NCI-H460 (cell line): ENCODE measurements around the gene GSTM3. TPM values are rescaled to one million over a fixed set of nuclear protein-coding genes. Genes with fewer than 3 reads are reported as not detected.
"Not testable (repeated sequence)": the region's sequence is repeated elsewhere in the genome, so short reads cannot be mapped to it uniquely, and the experiment has no call there.

Experiments used
- DNase-seq: peaks from one replicate; pipeline ENCODE4 v3.0.0-alpha.2; 2016; ENCODE audit warnings: low read depth; ENCODE audit errors: extremely low read depth
- total RNA-seq: library from RNA; depleted of rRNA; stranded (reverse); fragments of >200 nt; shearing (Covaris generic); gene quantifications from 2 replicates; pipeline ENCODE4 v1.2.3, GENCODE V29; 2014

Gene GSTM3
- total RNA-seq, 1 experiment from 2014 or later, result 266 TPM

GRCh38 chr1:109776206-109776835 is 35.5 kb upstream of the GSTM3 start:
- no peak for DNase-seq

GRCh38 chr1:109775398-109775797 is 34.6 kb upstream of the GSTM3 start:
- DNase-seq, result no peak

GRCh38 chr1:109773900-109774485 is 33.2 kb upstream of the GSTM3 start:
- no peak for DNase-seq

GRCh38 chr1:109773203-109773899 is 32.5 kb upstream of the GSTM3 start:
- DNase-seq, result peak; percentile 85

- no peak for DNase-seq
Measured at GRCh38 chr1:109772658-109773202, 31.9 kb upstream of the GSTM3 start.

- DNase-seq, result no peak
Measured at GRCh38 chr1:109771712-109772657, 31.1 kb upstream of the GSTM3 start.

- DNase-seq, result no peak
Measured at GRCh38 chr1:109770331-109771095, 29.7 kb upstream of the GSTM3 start.

GRCh38 chr1:109769330-109770078 is 28.7 kb upstream of the GSTM3 start:
- DNase-seq, result no peak

- no peak for DNase-seq
Measured at GRCh38 chr1:109768820-109769219, 28.0 kb upstream of the GSTM3 start.

- no peak for DNase-seq
Measured at GRCh38 chr1:109768335-109768650, 27.5 kb upstream of the GSTM3 start.

- no peak for DNase-seq
Measured at GRCh38 chr1:109767637-109768334, 26.9 kb upstream of the GSTM3 start.

- not testable (repeated sequence) for DNase-seq
Measured at GRCh38 chr1:109766991-109767636, 26.3 kb upstream of the GSTM3 start.

GRCh38 chr1:109765896-109766615 is 25.2 kb upstream of the GSTM3 start:
- no peak for DNase-seq

- no peak for DNase-seq
Measured at GRCh38 chr1:109765483-109765815, 24.6 kb upstream of the GSTM3 start.

GRCh38 chr1:109764561-109765482 is 24.0 kb upstream of the GSTM3 start:
- DNase-seq, result no peak

GRCh38 chr1:109763646-109764415 is 23.0 kb upstream of the GSTM3 start, which contains the start of gene EPS8L3:
EPS8L3 (minus strand) TSS chr1:109763923; CDS start chr1:109761749, 2,174 bp downstream.
- DNase-seq, result no peak
